HG02943 (cell line): Measurements from ENCODE around the gene NAA40.
"Not testable (repeated sequence)": the region's sequence is repeated elsewhere in the genome, so short reads cannot be mapped to it uniquely, and the experiment has no call there.

Experiments used
- ATAC-seq: cut with Tn5 transposase; IDR thresholded peaks from one replicate; pipeline ENCODE4 v1.9.1; 2021; ENCODE audit warnings: mild to moderate bottlenecking, low read depth, moderate library complexity; ENCODE audit not compliant: unreplicated experiment

Gene NAA40

GRCh38 chr11:63937713-63938478, 906 bp upstream of the NAA40 start:
- peak; percentile 35 for ATAC-seq

- no peak for ATAC-seq
Observed at GRCh38 chr11:63939397-63939891, 642 bp downstream of the NAA40 start.

GRCh38 chr11:63940786-63941185, 2.0 kb downstream of the NAA40 start:
- no peak for ATAC-seq

- no peak for ATAC-seq
Observed at GRCh38 chr11:63941901-63942300, 3.1 kb downstream of the NAA40 start.

GRCh38 chr11:63942803-63943202, 4.0 kb downstream of the NAA40 start:
- ATAC-seq: no peak

GRCh38 chr11:63944987-63945386, 6.2 kb downstream of the NAA40 start:
- ATAC-seq: no peak

GRCh38 chr11:63945477-63946163, 6.8 kb downstream of the NAA40 start:
- no peak for ATAC-seq

GRCh38 chr11:63951779-63952536, 13.2 kb downstream of the NAA40 start:
- ATAC-seq: peak; percentile 58

GRCh38 chr11:63952570-63952969, 13.8 kb downstream of the NAA40 start:
- no peak for ATAC-seq

GRCh38 chr11:63958008-63958407, 19.2 kb downstream of the NAA40 start:
- ATAC-seq: no peak

- ATAC-seq: no peak
Observed at GRCh38 chr11:63961608-63962412, 23.0 kb downstream of the NAA40 start.

- not testable (repeated sequence) for ATAC-seq
Observed at GRCh38 chr11:63963895-63964294, 25.1 kb downstream of the NAA40 start.

- ATAC-seq: no peak
Observed at GRCh38 chr11:63966444-63966843, 27.6 kb downstream of the NAA40 start.

- ATAC-seq: no peak
Observed at GRCh38 chr11:63969461-63969860, 30.7 kb downstream of the NAA40 start.

- no peak for ATAC-seq
Observed at GRCh38 chr11:63970902-63971301, 32.1 kb downstream of the NAA40 start.

GRCh38 chr11:63973912-63974258, 35.1 kb downstream of the NAA40 start:
- not testable (repeated sequence) for ATAC-seq

GRCh38 chr11:63974259-63975143, 35.7 kb downstream of the NAA40 start, which contains the start of gene COX8A:
Gene COX8A, plus strand, starts transcription at chr11:63974620. Its CDS starts 61 bp downstream, at chr11:63974681.
- peak; percentile 94 for ATAC-seq

GRCh38 chr11:63978551-63979239, 39.9 kb downstream of the NAA40 start:
- no peak for ATAC-seq

- ATAC-seq: no peak
Observed at GRCh38 chr11:63979426-63979825, 40.6 kb downstream of the NAA40 start.
